Gastroesophageal sphincter (tissue), 4 donors: ENCODE results near the gene GPATCH4. TPM values are rescaled to one million over a fixed set of nuclear protein-coding genes. Genes with fewer than 3 reads are reported as not detected.

ENCODE experiments used
- ATAC-seq: fragments of 150-250 bp; one replicate; pipeline ENCODE4 v1.9.1; 2016; ENCODE audit warnings: mild to moderate bottlenecking, moderate library complexity
- H3K27ac ChIP-seq, 4 donors: fragments of 200-600 bp; sonication (generic) in 3 of 4; 1 replicate in 3 of 4; 2 replicates in 1 of 4; pipeline ENCODE4 v1.5.1; 2016 to 2019
- H3K27me3 ChIP-seq: fragments of 200-600 bp; sonication (generic); one replicate; pipeline ENCODE4 v1.5.1; 2019
- H3K36me3 ChIP-seq, 2 donors: fragments of 200-600 bp; sonication (generic); one replicate each; pipeline ENCODE4 v1.5.1; 2019; ENCODE audit warnings: control low read depth in 1 of 2
- H3K4me1 ChIP-seq, 3 donors: fragments of 200-600 bp; sonication (generic); 1 replicate in 2 of 3; 2 replicates in 1 of 3; pipeline ENCODE4 v1.5.1; 2016 to 2019; ENCODE audit warnings: control low read depth in 2 of 3
- H3K4me3 ChIP-seq, 2 donors: fragments of 200-600 bp; sonication (generic); one replicate each; pipeline ENCODE4 v1.5.1; 2019; ENCODE audit warnings: mild to moderate bottlenecking in 1 of 2, moderate library complexity in 1 of 2
- H3K9me3 ChIP-seq, 3 donors: fragments of 200-600 bp; sonication (generic); one replicate each; pipeline ENCODE4 v1.5.1; 2017 to 2019; ENCODE audit warnings: control low read depth in 2 of 3
- EP300 ChIP-seq: sonication (generic); formaldehyde crosslinking; IDR thresholded peaks from one replicate; pipeline ENCODE4 v1.6.1; 2017; ENCODE audit warnings: antibody characterized with exemption, mild to moderate bottlenecking
- POLR2A ChIP-seq, 2 donors: fragments of 450-650 bp; IDR thresholded peaks; one replicate each; pipeline ENCODE4 v1.6.1; 2017; ENCODE audit warnings: antibody characterized with exemption in 2 of 2, mild to moderate bottlenecking in 2 of 2, moderate library complexity in 1 of 2
- POLR2AphosphoS5 ChIP-seq: sonication (generic); formaldehyde crosslinking; IDR thresholded peaks from one replicate; pipeline ENCODE4 v1.6.1; 2017; ENCODE audit warnings: antibody characterized with exemption
- WGBS, 2 donors: methylation state at CpG; one replicate each; pipeline ENCODE4 v1.1.5; 2018; ENCODE audit warnings: low coverage in 1 of 2; 5-methylcytosine and 5-hydroxymethylcytosine counted together
- total RNA-seq, 4 donors: library from RNA; depleted of rRNA; stranded (reverse); fragments of >200 nt; gene quantifications; one replicate each; pipeline ENCODE4 v1.1.0, GENCODE V29; 2016
- TF ChIP-seq, protein P1 (sequence below), 4 experiments: fragments of 200-600 bp in 2 of 4; fragments of 450-650 bp in 2 of 4; sonication (generic) in 1 of 4; IDR thresholded peaks; one replicate each; pipeline ENCODE4 v1.5.1; 2017 to 2019; ENCODE audit warnings: antibody characterized with exemption in 4 of 4, mild to moderate bottlenecking in 2 of 4, moderate library complexity in 2 of 4

The GPATCH4 gene
- total RNA-seq, 4 donors from 2014 or later = 18.4 to 37.2 (median 24.0) TPM

DNA sequence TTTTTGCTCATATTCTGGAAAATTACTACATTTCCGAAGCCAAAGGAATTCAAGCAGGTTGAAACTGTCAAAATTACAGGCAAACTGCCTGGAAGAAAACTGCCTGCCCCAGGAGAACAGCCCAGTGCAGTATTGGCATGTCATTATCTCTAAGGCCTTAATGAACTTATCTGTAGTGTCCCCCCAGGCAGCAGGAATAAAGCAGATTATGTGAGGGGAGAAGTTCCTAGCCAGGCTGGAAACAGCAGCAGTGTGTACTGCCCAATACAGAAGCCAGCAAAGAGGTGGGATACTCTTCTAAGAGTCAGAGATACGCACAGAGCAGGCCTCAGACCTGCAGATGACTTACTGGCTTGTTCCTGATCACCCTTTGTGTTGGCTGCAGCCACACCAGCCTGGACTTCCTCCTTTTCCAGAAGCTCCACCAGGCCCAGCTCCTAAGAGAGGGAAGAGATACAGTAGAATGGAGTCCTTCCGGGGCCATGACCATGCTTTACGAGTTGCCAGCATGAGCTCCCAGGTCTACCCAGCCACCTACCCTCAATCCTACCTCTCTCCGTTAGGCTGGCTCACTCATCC, 40.6 kb downstream of the GPATCH4 start:
- Histone ChIP-seq H3K4me1 (peaks cover 0 to 11% (median 0%) of the 10 kb centered on the region in 3 donors), H3K36me3 (no peaks in the 10 kb centered on the region), H3K27me3 (no peaks in the 10 kb centered on the region), H3K27ac (peak overlapping the region in 1 of 4 donors; percentile 22), H3K9me3 (no peaks in the 10 kb centered on the region), H3K4me3 (no peak overlapping the region)
- ATAC-seq = no peak
- TF ChIP-seq POLR2A (IDR thresholded peaks at IDR 0.05) = no peak
- TF ChIP-seq, protein P1, sequence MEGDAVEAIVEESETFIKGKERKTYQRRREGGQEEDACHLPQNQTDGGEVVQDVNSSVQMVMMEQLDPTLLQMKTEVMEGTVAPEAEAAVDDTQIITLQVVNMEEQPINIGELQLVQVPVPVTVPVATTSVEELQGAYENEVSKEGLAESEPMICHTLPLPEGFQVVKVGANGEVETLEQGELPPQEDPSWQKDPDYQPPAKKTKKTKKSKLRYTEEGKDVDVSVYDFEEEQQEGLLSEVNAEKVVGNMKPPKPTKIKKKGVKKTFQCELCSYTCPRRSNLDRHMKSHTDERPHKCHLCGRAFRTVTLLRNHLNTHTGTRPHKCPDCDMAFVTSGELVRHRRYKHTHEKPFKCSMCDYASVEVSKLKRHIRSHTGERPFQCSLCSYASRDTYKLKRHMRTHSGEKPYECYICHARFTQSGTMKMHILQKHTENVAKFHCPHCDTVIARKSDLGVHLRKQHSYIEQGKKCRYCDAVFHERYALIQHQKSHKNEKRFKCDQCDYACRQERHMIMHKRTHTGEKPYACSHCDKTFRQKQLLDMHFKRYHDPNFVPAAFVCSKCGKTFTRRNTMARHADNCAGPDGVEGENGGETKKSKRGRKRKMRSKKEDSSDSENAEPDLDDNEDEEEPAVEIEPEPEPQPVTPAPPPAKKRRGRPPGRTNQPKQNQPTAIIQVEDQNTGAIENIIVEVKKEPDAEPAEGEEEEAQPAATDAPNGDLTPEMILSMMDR (IDR thresholded peaks at IDR 0.05) = no peak
- TF ChIP-seq POLR2AphosphoS5 = no peak
- TF ChIP-seq EP300 = no peak
- WGBS, 2 donors = 0 to 74% methylated on average over 1 to 5 of the region's 5 CpGs

DNA sequence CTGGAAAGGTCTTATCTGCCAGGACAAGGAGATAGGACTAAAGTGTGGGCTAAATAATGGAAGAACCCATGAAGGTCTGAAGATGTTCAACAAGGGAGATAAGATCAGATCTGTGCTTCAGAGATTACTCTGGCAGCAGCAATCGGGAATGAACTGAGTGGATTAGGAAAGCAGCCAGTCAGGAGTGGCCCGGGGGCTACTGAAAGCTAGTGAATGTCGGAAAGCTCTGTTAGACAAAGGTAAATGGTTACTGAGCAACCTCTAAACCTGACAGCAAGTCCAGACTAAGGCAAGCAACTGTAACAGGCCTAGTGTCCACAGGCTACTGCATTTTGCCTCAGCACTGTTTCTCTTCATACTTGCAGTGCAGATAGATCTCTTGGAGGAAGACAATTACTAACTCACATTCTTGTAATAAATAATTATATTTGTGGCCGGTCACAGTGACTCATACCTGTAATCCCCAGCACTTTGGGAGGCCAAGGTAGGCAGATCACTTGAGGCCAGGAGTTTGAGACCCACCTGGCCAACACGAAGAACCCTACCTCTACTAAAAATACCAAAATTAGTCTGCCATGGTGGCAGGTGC, 41.4 kb downstream of the GPATCH4 start:
- peaks cover 0 to 11% (median 0%) of the 10 kb centered on the region in 3 donors for H3K4me1 ChIP-seq
- H3K36me3 ChIP-seq = no peaks in the 10 kb centered on the region
- no peak overlapping the region for H3K4me3 ChIP-seq
- no peaks in the 10 kb centered on the region for H3K9me3 ChIP-seq
- 66 to 72% methylated on average over 3 to 5 of the region's 5 CpGs for whole genome bisulfite sequencing, 2 donors
- H3K27ac ChIP-seq = no peak overlapping the region
- no peak for ATAC-seq
- no peak for TF ChIP-seq POLR2AphosphoS5
- no peak for TF ChIP-seq EP300
- TF ChIP-seq POLR2A (IDR thresholded peaks at IDR 0.05) = no peak
- TF ChIP-seq, protein P1 (IDR thresholded peaks at IDR 0.05) = no peak
- H3K27me3 ChIP-seq = no peaks in the 10 kb centered on the region

DNA sequence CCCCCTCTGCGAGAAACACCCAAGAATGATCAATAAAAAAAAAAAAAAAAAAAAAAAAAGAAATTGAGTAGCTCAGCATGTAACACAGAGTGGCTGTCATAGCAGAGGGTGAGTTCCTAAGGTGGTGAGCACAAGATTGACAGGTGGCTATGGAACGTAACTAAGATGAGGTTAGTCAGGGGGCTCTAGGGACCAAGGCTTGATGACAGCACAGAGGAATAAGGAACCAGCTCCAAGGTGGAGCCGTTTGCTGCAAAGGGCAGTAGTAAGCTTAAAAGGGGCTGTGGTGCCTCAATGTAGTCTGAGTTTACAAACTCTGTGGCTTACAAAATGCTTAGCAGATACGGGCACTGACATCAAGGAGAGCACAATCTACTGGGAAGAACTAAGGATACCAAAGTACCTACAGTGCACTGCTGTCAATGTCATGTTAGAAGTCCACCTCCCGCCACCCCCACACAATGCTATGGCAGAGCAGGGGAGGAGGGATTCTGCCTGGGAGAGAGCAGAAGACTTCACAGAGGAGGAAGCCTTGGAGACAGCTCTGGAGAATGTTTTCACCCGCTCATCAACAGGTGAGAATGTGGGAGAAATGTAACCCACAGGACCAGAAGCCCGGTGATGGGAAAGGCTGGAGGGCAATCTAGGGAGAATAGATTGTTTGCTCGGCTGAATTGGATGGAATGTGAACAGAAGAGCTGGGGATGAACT, 42.0 kb downstream of the GPATCH4 start:
- TF ChIP-seq POLR2AphosphoS5 = no peak
- H3K9me3 ChIP-seq = no peaks in the 10 kb centered on the region
- peaks cover 0 to 11% (median 0%) of the 10 kb centered on the region in 3 donors for H3K4me1 ChIP-seq
- H3K27me3 ChIP-seq = no peaks in the 10 kb centered on the region
- 77 to 87% methylated on average over 4 to 6 of the region's 8 CpGs for WGBS, 2 donors
- H3K27ac ChIP-seq = no peak overlapping the region
- H3K36me3 ChIP-seq = no peaks in the 10 kb centered on the region
- H3K4me3 ChIP-seq = no peak overlapping the region
- no peak for ATAC-seq

DNA sequence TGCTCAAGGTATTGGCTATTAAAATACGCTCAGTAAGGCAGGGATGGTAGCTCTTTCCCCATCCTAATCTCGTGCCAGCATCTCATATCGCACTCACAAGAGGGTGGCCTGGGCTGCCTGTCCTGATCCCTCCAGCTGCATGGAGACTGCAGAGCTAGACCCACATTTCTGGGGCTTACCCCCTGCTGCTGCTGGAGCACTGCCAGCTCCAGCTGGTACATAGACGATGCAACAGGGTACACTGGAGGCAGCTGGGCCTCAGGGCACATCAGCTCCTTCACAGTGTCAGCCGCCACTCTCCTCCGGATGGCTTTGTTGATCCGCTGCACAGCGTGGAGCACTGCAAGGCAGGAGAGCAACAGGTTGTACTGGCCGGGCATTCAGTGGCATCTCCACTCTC, 44.9 kb downstream of the GPATCH4 start:
- TF ChIP-seq POLR2AphosphoS5 (no peak), EP300 (no peak)
- no peak overlapping the region for H3K27ac ChIP-seq
- H3K4me3 ChIP-seq = no peak overlapping the region
- H3K36me3 ChIP-seq = no peaks in the 10 kb centered on the region
- H3K27me3 ChIP-seq = no peaks in the 10 kb centered on the region
- ATAC-seq = no peak
- no peaks in the 10 kb centered on the region for H3K9me3 ChIP-seq
- H3K4me1 ChIP-seq = peaks cover 0 to 25% (median 0%) of the 10 kb centered on the region in 3 donors
- WGBS, 2 donors = 0 to 89% methylated on average over 1 to 5 of the region's 9 CpGs

DNA sequence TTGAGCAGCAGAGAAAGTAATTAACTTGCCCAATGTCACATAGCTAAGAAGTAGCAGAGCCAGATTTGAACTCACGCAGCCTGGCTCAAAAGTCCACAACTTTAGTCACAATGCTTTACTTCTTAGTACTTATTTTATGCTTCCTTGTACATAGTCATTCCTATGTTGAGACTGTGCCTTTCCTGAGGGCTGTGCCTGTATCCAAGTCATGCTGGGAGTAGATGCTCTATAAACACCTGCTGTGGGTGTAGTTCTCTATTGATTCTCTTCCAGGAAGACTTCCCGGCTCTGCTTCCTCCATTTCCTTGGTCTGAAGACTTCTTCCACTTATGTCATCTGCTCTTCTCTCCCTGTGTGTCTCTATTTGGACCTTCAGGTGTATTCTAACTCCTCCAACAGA, 45.6 kb downstream of the GPATCH4 start:
- Histone ChIP-seq H3K27me3 (no peaks in the 10 kb centered on the region), H3K4me1 (peaks cover 0 to 22% (median 0%) of the 10 kb centered on the region in 3 donors), H3K27ac (no peak overlapping the region), H3K4me3 (no peak overlapping the region), H3K36me3 (no peaks in the 10 kb centered on the region), H3K9me3 (no peaks in the 10 kb centered on the region)
- TF ChIP-seq POLR2AphosphoS5 (no peak), EP300 (no peak), POLR2A (IDR thresholded peaks at IDR 0.05) (no peak)
- TF ChIP-seq, protein P1 (IDR thresholded peaks at IDR 0.05) = no peak
- ATAC-seq = no peak
- WGBS, 2 donors = 25 to 44% methylated on average over 1 to 2 of the region's 2 CpGs

DNA sequence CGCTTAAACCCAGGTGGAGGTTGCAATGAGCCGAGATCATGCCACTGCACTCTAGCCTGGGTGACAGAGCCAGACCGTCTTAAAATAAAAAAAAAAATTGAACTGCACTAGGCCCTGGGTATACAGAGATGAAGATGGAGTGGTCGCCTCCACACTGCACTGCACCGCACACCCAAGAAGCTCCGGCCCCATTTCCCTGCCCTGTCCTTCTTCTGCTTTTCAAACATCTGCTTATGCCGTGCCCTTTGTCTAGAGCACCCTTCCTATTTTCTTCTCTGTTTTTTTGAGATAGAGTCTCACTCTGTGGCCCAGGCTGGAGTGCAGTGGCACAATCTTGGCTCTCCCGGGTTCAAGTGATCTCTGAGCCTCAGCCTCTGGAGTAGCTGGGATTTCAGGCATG, 46.3 kb downstream of the GPATCH4 start:
- no peaks in the 10 kb centered on the region for H3K9me3 ChIP-seq
- no peak overlapping the region for H3K4me3 ChIP-seq
- no peaks in the 10 kb centered on the region for H3K27me3 ChIP-seq
- H3K4me1 ChIP-seq = peaks cover 0 to 14% (median 0%) of the 10 kb centered on the region in 3 donors
- TF ChIP-seq POLR2A (IDR thresholded peaks at IDR 0.05) (no peak), EP300 (no peak), POLR2AphosphoS5 (no peak)
- TF ChIP-seq, protein P1 (IDR thresholded peaks at IDR 0.05) = no peak
- H3K27ac ChIP-seq = no peak overlapping the region
- WGBS, 2 donors = 75 to 88% methylated on average over 6 to 7 of the region's 8 CpGs
- H3K36me3 ChIP-seq = no peaks in the 10 kb centered on the region
- no peak for ATAC-seq
